ENCODE data around the gene MAP2K5. TPM values are rescaled to one million over a fixed set of nuclear protein-coding genes. Genes with fewer than 3 reads are reported as not detected.

Gene MAP2K5
- total and polyA plus RNA-seq, 9 of the 15 experiments (the other 6 are each of a cell fraction or from before 2014, with no cell fraction given): 0.41 to 16.5 (median 7.5) TPM

DNA sequence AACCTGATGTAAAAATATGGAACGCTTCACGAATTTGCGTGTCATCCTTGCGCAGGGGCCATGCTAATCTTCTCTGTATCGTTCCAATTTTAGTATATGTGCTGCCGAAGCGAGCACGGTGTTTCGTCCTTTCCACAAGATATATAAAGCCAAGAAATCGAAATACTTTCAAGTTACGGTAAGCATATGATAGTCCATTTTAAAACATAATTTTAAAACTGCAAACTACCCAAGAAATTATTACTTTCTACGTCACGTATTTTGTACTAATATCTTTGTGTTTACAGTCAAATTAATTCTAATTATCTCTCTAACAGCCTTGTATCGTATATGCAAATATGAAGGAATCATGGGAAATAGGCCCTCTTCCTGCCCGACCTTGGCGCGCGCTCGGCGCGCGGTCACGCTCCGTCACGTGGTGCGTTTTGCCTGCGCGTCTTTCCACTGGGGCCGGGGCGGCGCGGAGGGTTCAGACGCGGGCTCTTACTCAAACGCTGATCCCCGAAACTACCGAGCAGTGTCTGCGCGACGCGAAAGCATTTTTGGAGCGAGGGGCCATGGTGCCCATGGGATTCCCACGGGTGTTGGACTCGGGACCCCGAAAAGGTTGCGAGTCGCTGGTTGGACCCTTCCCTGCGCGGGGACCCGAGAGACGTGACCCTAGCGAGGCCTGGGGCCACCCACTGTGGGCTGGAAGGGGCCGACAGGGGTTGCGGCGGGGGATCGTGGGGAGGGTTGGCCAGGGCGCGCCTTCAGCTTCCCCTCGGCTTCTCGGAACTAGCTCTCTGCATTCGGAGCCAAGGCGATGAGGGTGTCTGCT is 297.6 kb downstream of the MAP2K5 start, which contains the start of gene RNU6-1 (continued):
- TF ChIP-seq ZNF280A (IDR thresholded peaks at IDR 0.05; ENCODE audit: low read depth, partially characterized antibody) (no peak), ERF (CRISPR knock-in tag; IDR thresholded peaks at IDR 0.05) (no peak), IFI16 (CRISPR knock-in tag; IDR thresholded peaks at IDR 0.05) (no peak), RNF2 (IDR thresholded peaks at IDR 0.05) (no peak), ZNF668 (CRISPR knock-in tag; IDR thresholded peaks at IDR 0.05) (no peak), ZNF146 (CRISPR knock-in tag; IDR thresholded peaks at IDR 0.05; ENCODE audit: unreplicated experiment) (no peak), ETS2 (tag; IDR thresholded peaks at IDR 0.05; ENCODE audit: borderline replicate concordance, poor library complexity, severe bottlenecking) (no peak), MCM2 (IDR thresholded peaks at IDR 0.05; ENCODE audit: low read depth) (no peak), RBM15 (IDR thresholded peaks at IDR 0.05; ENCODE audit: insufficient read depth, low read length) (no peak), ZBTB8A (IDR thresholded peaks at IDR 0.05; ENCODE audit: partially characterized antibody) (no peak), ZNF124 (CRISPR knock-in tag; IDR thresholded peaks at IDR 0.05) (no peak), FUS (optimal IDR thresholded peaks at IDR 0.05; ENCODE audit: low read depth, low read length) (no peak), HBP1 (CRISPR knock-in tag; IDR thresholded peaks at IDR 0.05) (no peak), SP2 (IDR thresholded peaks at IDR 0.05; ENCODE audit: extremely low read depth, low read depth, low read length, poor library complexity, severe bottlenecking) (no peak), TSC22D4 (tag; IDR thresholded peaks at IDR 0.05) (no peak), XRCC3 (IDR thresholded peaks at IDR 0.05) (no peak), ILF3 (IDR thresholded peaks at IDR 0.05; ENCODE audit: borderline replicate concordance) (no peak), CEBPG (CRISPR knock-in tag; IDR thresholded peaks at IDR 0.05) (no peak), CEBPG (tag; conservative IDR thresholded peaks at IDR 0.05 in 1 of 2, IDR thresholded peaks at IDR 0.05 in 1 of 2) (no peak)
- TF ChIP-seq, protein P1, sequence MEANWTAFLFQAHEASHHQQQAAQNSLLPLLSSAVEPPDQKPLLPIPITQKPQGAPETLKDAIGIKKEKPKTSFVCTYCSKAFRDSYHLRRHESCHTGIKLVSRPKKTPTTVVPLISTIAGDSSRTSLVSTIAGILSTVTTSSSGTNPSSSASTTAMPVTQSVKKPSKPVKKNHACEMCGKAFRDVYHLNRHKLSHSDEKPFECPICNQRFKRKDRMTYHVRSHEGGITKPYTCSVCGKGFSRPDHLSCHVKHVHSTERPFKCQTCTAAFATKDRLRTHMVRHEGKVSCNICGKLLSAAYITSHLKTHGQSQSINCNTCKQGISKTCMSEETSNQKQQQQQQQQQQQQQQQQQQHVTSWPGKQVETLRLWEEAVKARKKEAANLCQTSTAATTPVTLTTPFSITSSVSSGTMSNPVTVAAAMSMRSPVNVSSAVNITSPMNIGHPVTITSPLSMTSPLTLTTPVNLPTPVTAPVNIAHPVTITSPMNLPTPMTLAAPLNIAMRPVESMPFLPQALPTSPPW (CRISPR knock-in tag; IDR thresholded peaks at IDR 0.05): peak; percentile 64; the same call in 1 of the 2 replicates
- TF ChIP-seq, protein P2, sequence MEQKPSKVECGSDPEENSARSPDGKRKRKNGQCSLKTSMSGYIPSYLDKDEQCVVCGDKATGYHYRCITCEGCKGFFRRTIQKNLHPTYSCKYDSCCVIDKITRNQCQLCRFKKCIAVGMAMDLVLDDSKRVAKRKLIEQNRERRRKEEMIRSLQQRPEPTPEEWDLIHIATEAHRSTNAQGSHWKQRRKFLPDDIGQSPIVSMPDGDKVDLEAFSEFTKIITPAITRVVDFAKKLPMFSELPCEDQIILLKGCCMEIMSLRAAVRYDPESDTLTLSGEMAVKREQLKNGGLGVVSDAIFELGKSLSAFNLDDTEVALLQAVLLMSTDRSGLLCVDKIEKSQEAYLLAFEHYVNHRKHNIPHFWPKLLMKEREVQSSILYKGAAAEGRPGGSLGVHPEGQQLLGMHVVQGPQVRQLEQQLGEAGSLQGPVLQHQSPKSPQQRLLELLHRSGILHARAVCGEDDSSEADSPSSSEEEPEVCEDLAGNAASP (IDR thresholded peaks at IDR 0.05): no peak
